Stimulated activated CD8-positive, alpha-beta memory T cell treated with anti-CD3 and anti-CD28 coated beads, Interleukin-15, amount 100 ng/mL, for 24 hours (primary cell): ENCODE data around the gene BMERB1.
"Not testable (repeated sequence)": the region's sequence is repeated elsewhere in the genome, so short reads cannot be mapped to it uniquely, and the experiment has no call there.

Experiments
- DNase-seq: peaks from one replicate; pipeline ENCODE4 v3.0.0-alpha.2; 2020; ENCODE audit warnings: low read depth

BMERB1 gene

DNA sequence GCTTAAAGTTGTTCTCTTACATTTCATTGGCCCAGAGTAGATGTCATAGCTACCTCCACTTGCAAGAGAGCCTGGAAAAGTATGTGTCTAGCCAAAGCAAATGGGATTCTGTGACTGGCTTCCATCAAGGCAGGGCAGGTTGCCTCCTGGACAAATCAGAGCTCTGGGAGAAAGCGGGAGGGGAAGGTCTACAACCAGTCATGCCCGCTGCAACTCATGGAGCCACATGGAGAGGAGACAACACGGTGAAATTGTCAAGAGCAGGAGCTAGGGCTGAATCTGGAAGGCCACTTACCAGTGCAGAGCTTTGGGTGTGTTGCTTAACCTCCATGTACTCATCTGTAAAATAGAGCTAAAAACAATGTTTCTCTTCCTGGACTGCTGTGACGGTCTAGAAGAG, 124.8 kb downstream of the BMERB1 start:
- DNase-seq: no peak

DNA sequence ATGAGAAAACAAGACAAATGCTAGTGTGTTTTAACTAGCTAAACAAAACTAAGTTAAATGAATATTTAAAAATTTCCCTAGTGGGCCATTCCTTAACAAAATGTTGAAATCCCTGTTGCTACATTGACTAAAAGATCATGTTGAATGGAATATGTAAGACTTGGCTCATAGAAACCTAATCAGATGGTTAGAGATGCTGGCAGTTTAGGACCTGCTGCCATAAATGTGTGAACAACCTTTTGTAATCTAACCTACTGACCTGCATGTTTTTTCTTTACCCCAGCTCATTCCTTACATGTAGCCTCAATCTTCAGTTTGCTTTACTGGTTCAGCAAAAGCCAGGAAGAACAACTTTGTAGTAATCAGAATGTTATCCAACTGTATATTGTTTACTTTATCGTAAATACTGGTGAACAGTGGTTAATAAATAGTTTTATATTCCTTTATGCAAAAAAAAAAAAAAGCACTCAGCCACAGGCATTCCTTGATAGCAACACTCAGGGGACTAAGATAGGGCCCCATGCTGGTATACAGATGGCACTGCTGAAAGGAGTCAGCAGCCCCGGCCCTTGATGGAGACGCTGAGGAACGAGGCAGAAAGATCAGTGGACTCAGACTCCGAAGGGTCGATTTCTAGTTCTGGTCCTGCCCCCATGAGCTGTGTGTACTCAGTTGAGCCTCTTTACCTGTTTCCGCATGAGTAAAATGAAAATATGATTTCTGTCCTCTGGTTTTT, 130.4 kb downstream of the BMERB1 start:
- DNase-seq: no peak

DNA sequence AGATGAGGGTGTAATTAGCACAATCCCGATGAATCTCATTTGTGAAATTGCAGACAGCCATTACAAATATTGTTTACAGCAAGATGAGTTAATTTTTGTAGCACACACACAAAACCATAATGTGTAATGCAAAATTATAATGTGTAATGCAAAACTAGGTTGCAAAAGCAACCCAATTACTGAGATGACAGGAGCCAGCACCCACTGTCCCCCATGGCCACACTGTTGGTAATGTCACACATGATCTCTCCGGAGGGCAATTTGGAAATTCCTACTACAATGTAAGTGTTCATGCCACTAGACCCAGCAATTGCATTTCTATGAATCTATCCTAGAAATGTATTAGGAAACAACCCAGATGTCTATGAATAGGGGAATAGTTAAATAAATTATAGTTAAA, 131.7 kb downstream of the BMERB1 start:
- no peak for DNase-seq

DNA sequence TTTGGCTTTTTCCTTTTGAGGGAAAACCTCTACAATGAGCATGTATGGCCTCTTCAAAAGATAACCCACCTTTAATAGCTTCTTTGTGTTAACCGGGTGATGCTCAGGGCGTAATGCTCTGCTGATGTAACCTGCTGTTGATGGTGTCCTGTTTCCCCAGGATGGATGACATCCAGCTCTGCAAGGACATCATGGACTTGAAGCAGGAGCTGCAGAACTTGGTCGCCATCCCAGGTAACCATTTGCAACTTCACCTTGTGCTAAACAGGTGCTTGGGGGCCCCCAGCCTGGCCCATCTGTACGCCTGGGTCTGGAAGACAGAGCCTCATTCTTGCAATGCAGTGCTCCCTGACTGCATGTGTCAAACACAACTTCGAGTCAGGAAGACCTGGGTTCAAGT, 133.4 kb downstream of the BMERB1 start:
- no peak for DNase-seq

DNA sequence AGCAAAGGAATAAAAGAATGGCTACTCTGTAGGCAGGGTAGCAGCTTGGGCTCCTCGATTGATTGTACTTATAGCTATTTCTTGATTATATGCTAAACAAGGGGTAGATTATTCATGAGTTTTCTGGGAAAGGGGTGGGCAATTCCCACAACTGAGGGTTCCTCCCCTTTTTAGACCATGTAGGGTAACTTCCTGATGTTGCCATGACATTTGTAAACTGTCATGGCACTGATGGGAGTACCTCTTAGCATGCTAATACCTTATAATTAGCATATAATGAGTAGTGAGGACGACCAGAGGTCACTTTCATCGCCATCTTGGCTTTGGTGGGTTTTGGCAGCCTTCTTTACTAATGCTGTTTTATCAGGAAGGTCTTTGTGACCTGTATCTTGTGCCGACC, 136.3 kb downstream of the BMERB1 start:
- not testable (repeated sequence) for DNase-seq

DNA sequence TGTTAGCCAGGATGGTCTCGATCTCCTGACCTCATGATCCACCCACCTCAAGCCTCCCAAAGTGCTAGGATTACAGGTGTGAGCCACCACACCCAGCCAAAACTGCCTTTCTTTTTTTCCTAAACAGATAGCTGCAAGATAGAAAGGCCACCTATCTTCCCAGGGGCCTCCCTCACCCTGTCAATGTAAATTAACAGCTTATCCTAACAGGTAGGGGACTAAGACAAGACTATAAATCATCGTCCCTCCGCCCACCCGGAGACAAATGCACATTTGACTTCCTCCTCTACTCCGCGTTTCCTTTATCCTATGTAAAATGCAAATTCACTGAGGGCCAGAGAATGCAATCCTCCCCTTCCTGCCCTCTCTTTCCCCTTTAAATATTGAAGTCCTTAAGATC, 137.2 kb downstream of the BMERB1 start:
- DNase-seq: no peak

DNA sequence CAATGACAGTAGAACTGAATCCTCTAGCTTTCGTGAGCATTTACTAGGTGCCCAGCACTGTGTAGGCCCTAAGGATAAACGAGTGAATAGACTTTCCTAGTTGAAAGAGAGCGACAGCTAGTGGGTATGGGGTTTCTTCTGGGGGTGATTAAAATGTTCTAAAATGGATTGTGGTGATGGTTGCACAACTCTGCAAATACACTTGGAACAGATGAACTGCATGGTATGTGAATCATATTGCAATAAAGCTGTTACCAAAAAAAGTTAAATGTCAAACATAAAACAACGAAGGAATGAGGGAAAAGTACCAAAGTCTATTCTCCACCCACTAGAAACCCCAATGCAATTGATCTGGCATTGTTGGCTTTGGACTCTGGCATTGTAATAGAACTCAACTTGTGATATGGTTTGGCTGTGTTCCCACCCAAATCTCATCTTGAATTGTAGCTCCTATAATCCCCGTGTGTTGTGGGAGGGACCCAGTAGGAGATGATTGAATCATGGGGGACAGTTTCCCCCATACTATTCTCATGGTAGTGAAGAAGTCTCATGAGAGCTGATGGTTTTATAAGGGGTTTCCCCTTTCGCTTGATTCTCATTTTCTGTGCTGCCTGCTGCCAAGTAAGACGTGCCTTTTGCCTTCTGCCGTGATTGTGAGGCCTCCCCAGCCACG, 138.1 kb downstream of the BMERB1 start:
- no peak for DNase-seq

DNA sequence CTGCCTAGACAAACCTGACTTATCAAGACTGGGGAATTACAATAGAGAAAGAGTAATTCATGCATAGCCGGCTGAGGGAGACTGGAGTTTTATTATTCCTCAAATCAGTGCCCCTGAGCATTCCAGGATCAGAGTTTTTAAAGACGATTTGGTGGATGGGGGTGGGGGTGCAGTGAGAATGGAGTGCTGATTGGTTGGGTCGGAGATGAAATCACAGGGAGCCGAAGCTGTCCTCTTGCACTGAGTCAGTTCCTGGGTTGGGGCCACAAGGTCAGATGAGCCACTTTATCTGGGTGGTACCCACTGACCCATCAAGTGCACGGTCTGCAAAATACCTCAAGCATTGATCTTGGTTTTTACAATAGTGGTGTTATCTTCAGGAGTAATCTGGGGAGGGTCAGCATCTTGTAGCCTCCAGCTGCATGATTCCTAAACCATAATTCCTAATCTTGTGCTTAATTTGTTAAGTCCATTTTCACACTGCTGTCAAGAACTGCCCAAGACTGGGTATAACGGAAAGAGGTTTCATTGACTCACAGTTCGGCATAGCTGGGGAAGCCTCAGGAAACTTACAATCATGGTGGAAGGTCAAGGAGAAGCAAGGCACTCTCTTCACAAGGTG, 139.0 kb downstream of the BMERB1 start:
- DNase-seq: no peak

DNA sequence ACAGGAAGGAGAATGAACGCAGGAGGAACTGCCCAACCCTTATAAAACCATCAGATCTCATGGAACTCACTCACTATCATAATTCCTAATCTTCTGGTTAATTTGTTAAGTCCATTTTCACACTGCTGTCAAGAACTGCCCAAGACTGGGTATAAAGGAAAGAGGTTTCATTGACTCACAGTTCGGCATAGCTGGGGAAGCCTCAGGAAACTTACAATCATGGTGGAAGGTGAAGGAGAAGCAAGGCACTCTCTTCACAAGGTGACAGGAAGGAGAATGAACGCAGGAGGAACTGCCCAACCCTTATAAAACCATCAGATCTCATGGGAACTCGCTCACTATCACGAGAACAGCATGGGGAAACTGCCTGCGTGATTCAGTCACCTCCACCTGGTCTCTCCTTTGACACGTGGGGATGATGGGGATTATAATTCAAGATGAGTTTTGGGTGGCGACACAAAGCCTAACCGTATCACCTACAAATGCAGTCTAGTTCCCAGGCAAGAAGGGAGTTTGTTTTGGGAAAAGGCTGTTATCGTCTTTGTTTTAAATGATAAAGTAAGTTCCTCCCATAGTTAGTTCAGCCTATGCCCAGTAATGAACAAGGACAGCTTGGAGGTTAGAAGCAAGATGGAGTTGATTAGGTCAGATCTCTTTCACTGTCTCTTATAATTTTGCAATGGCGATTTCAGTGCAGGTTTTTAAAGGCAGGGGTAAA, 139.7 kb downstream of the BMERB1 start:
- not testable (repeated sequence) for DNase-seq

DNA sequence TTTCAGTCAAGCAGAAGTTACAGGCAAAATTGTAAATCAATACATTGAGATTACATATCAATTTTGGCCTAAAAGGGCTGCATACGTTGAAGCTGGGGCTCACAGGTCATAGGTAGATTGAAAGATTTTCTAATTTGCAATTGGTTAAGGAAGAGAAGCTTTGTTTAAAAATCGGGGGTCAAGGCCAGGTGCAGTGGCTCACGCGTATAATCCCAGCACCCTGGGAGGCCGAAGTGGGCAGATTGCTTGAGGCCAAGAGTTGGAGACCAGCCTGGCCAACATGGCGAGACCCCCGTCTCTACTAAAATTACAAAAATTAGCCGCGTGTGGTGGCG, 140.2 kb downstream of the BMERB1 start:
- DNase-seq: no peak

DNA sequence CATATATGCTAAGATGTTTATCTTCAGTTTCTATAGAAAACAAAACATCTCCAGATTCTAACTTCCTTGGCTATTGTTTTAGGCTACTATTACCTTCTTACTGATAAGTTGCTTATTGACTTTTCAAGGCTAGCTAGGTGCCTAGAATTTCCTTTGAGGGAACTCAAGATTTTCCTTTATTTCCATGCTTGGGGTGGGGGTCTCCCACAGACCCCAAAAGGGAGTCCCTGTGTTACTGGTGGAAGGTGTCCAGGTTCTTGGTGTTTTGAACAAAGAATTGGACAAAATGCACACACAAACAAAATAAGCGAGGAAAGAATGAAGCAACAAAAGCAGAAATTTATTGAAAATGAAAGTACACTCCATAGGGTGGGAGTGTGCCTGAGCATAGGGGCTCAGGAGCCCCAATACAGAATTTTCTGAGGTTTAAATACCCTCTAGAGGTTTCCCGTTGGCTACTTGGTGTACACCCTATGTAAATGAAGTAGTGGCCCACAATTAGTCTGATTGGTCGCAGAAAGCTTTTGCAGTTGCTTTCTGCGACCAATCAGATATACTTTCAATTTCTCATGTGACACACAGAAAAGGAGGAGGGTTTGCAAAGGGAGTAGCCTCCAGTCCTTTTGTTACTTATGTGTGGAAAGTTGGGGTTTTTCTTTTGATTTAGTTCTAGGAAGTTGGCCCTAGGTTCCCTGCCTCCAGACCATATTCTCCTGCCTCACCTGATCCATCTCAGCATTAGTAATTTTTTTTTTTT, 141.1 kb downstream of the BMERB1 start:
- DNase-seq: no peak

DNA sequence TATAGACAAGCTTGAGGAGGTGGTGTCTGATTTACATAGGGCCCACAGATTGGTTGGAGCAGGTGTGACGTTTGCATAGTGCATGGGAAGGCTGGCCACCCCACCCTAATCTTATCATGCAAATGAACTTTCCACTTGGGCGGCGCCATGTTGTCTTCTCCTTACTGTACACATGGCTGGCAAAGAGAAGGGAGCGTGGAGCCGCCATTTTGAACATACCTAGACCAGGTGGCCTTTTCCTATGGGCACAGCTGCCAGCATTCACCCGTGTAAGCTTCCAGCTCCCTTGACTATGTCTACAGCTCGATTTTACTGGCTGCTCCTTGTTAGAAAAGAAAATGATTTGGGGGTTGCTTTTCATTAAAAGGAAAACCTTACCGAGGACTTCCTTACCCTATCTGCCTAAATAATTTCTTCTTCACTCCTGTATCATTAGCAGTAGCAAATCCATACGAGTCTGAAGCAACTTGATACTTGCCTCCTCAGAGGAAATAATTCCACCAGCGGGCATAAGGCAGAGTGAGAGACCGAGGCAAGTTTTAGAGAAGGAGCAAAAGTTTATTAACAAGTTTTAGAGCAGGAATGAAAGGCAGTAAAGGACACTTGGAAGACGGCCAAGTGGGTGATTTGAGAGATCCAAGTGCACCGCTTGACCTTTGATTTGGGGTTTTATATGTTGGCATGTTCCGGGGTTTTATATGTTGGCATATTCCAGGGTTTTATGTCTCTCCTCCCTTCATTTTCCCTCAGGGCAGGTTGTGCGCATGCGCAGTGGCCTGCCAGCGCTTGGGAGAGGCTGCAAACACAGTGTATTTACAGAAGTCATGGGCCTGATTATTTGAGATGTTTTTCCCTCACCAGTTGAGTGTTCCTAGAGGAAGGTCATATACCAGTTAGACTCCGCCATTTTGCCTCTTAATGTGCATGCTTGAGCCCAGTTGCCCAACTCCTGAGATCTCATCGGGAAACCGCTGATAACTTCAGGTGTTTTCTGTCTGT, 142.9 kb downstream of the BMERB1 start:
- DNase-seq: no peak

DNA sequence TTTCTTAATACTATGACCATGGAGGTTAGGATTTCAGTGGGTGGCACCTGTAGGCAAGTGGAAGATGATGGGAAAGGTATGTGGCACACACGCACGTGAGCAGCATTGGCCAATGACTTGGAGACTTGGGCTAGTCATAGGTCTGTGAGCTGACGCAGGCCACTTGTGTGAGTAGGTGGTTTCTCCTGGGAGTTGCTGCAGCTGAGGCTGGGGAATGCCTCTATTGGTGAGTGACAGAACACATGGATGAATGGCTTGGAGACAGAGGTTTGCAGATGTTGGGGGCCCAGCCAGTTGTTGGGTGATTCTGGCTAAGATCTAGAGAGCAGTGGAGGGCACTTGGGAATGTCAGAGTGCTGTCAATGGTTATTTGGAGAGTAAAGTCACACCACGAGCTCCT, 144.4 kb downstream of the BMERB1 start:
- no peak for DNase-seq

DNA sequence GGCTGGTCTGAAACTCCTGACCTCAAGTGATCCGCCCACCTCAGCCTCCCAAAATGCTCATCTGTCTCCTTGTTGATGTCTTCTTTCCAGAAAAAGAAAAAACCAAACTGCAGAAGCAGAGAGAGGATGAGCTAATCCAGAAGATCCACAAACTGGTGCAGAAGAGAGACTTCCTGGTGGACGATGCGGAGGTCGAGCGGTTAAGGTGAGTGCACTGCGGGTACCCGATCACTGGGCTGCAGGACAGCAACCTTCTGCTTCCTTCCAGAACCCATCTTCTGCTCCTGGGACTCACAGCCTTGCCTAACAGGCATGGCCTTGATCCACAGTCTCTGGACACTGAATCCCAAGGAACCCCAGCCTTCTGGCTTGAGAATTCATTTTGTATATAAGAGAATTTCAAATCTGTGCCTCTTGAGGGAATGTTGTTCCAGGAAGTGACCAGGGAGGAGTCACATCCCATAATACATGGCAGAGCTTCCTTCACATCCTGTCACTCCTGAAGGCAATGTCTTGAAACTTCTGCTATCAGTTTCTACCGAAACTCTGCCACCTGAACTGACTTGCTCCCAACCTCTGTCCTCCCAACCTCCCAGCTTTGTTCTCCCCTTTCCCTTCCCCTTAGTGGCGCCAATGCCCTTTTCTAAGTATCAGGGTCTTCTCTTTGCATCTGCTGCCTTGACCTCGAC, 146.9 kb downstream of the BMERB1 start:
- no peak for DNase-seq

DNA sequence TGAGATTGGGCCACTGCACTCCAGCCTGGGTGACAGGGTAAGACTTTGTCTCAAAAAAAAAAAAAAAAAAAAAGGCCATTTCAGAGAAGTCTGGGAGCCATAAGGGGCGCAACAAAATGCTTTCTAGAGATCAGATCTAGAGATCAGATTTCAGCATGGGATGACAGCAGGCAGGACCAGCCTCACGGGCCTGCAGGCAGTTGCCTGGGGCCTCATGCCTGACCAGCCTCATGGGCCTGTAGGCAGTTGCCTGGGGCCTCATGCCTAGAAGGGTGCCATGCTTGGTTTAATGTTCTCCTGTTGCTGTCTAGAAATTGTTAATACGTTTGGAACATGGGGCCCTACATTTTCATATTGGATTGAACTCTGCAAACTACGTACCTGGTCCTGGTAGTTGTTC, 149.1 kb downstream of the BMERB1 start:
- DNase-seq: no peak

DNA sequence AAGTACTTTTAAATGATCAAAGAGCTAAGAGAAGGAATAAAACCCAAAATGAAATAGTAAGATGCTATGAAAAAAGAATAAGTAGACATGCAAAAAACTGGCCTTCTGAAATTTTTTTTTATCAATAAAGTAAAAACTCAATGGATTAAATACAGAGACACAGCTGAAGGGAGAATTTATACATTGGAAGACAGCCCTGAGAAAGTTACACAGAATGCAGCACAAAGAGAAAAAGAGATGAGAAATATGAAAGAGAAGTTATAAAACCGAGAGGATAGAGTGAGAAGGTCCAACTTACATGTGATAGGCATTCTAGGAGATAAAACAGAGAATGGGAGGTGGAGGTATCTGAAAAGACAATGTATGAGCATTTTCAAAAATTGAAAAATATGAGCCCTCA, 151.6 kb downstream of the BMERB1 start:
- no peak for DNase-seq

DNA sequence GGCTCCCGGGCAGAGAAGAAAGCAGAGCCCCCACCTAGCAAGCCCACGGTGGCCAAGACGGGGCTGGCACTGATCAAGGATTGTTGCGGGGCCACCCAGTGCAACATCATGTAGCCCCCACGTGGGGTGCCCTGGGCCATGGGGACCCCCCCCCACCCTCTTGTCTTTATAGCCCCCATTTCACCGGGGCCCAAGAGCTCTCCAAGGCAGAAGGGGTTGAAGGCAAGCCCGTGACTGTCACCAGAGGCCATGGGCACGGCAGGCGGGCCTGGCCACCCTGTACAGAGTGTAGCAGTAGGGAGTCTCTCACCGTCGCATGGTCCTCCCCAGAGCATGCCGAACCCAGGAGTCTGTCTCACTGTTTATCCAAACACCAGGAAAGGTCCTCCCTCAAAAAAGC, 152.3 kb downstream of the BMERB1 start:
- no peak for DNase-seq

DNA sequence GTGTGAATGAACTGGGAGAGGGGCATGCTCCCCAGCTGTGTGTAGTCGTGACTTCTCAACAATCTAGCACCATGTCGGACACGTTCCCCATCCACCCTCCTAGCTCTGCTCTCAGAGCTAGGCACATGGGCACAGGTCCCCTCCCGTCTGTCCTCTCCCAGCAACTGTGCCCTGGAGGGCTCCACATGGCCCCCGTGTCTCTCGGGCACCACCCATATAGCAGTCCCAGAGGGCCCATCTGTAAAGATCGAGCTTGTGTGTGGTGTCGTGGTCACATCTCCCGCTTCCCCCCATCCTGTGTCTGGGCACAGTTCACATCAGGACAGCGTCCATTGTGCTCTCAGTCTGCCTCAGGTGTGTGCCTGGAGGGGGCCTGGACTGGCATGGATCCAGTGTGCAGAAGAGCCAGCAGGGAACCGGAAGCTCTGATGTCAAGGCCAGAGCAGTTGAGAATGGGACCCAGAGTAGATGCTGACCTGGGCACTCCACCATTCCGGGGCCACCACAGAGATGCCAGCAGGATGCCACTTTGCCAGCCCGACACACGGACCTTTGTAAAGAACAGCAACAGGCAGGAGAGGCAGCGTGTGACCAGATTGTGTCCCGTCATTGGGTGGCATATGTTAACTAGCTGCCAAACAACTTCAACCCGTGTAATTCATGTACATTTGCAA, 152.9 kb downstream of the BMERB1 start:
- DNase-seq: no peak

DNA sequence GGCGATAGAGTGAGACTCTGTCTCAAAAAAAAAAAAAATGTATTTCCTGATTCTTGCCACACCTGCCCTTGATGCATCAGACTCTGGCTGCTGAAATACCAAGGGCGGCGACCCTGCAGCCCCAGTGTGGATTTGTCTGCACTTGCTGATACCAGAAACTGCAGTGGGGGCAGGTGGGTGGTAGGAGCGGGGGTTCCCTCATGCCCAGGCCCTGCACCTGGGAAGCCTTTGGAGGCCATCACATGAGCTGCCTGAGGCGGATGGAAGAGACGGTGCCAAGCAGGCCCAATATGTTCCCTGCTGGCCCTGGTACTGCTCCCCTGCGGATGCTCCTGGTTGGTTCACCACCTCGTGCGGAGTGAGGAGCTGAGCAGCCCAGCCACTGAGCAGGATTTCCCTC, 157.9 kb downstream of the BMERB1 start:
- DNase-seq: no peak

DNA sequence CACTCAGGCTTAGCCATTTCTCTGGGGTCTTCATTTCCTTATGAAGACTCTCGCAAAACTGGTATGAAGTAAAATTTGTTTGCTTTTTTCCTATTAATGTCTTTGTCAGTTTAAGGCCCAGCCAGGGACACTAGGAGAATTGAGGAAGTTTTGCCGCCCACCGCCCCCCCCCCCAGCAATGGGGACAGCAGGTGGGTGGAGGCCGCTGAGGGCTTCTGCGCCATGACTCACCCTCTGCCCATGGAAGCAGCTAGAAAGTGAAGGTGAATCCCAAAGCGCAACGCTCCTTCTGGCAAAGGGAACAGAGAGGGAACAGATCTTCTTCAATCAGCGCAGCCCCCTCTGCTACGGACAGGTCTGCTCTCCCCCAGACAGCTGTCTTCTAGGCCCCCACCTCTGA, 158.8 kb downstream of the BMERB1 start:
- no peak for DNase-seq
